CD4-positive, alpha-beta memory T cell (primary cell): ENCODE data around the gene EIF2B4. TPM values are rescaled to one million over a fixed set of nuclear protein-coding genes. Genes with fewer than 3 reads are reported as not detected.

Experiments
- polyA plus RNA-seq, 2 donors: library from polyadenylated mRNA; unstranded; fragments of 300-500 nt; fragmentation: Illumina TruSeq; gene quantifications; one replicate each; pipeline ENCODE4 v1.2.3, GENCODE V29; 2021
- total RNA-seq, 2 experiments: library from RNA; stranded (reverse); gene quantifications; one replicate each; pipeline ENCODE4 v1.2.3, GENCODE V29; 2021

Gene EIF2B4
- total and polyA plus RNA-seq, 4 experiments from 2014 or later = 33.4 to 56.0 (median 41.8) TPM

Other genes starting within 250 kb of the EIF2B4 start
- gene ABHD1, start 246.5 kb downstream of the EIF2B4 start, total RNA-seq = 1 to 10 TPM; 1.3 to 2.1 TPM
- 1 to 10 TPM in 1 of 2 donors, under 1 TPM in 1; 0.49 to 1.1 TPM for gene ABHD1, start 246.5 kb downstream of the EIF2B4 start, polyA plus RNA-seq
- gene PREB, start 235.7 kb downstream of the EIF2B4 start, total RNA-seq = 10 to 100 TPM; 64.5 to 65.3 TPM
- gene PREB, start 235.7 kb downstream of the EIF2B4 start, polyA plus RNA-seq = 10 to 100 TPM; 65.5 to 74.2 TPM
- gene PRR30, start 230.9 kb downstream of the EIF2B4 start, total RNA-seq = not detected
- gene PRR30, start 230.9 kb downstream of the EIF2B4 start, polyA plus RNA-seq = not detected
- not detected for gene TCF23, start 221.3 kb downstream of the EIF2B4 start, total RNA-seq
- not detected for gene TCF23, start 221.3 kb downstream of the EIF2B4 start, polyA plus RNA-seq
- 100 to 1,000 TPM; 103 to 109 TPM for gene ATRAID, start 158.3 kb downstream of the EIF2B4 start, total RNA-seq
- 100 to 1,000 TPM; 279 to 443 TPM for gene ATRAID, start 158.3 kb downstream of the EIF2B4 start, polyA plus RNA-seq
- 10 to 100 TPM; 21.9 to 25.1 TPM for gene SLC5A6, start 158.1 kb downstream of the EIF2B4 start, total RNA-seq
- 10 to 100 TPM; 18.9 to 21.7 TPM for gene SLC5A6, start 158.1 kb downstream of the EIF2B4 start, polyA plus RNA-seq
- gene CAD, start 153.0 kb downstream of the EIF2B4 start, total RNA-seq = 10 to 100 TPM; 47.6 to 49.3 TPM
- 10 to 100 TPM; 11.3 to 24.1 TPM for gene CAD, start 153.0 kb downstream of the EIF2B4 start, polyA plus RNA-seq
- not detected for gene SLC30A3, start 107.3 kb downstream of the EIF2B4 start, total RNA-seq
- gene SLC30A3, start 107.3 kb downstream of the EIF2B4 start, polyA plus RNA-seq = not detected
- not detected for gene DNAJC5G, start 94.9 kb downstream of the EIF2B4 start, total RNA-seq
- not detected for gene DNAJC5G, start 94.9 kb downstream of the EIF2B4 start, polyA plus RNA-seq
- gene TRIM54, start 87.9 kb downstream of the EIF2B4 start, total RNA-seq = under 1 TPM in 1 of 2 experiments, not detected in 1; 0.17 TPM
- gene TRIM54, start 87.9 kb downstream of the EIF2B4 start, polyA plus RNA-seq = not detected
- 1 to 10 TPM; 5.1 to 5.4 TPM for gene UCN, start 61.9 kb downstream of the EIF2B4 start, total RNA-seq
- gene UCN, start 61.9 kb downstream of the EIF2B4 start, polyA plus RNA-seq = under 1 TPM in 1 of 2 donors, not detected in 1; 0.84 TPM
- gene MPV17, start 47.2 kb downstream of the EIF2B4 start, total RNA-seq = 10 to 100 TPM; 89.3 to 93.3 TPM
- 100 to 1,000 TPM; 125 to 162 TPM for gene MPV17, start 47.2 kb downstream of the EIF2B4 start, polyA plus RNA-seq
- 10 to 100 TPM; 82.9 to 90.8 TPM for gene GTF3C2, start 13.6 kb downstream of the EIF2B4 start, total RNA-seq
- gene GTF3C2, start 13.6 kb downstream of the EIF2B4 start, polyA plus RNA-seq = 10 to 100 TPM; 37.7 to 51.8 TPM
- 100 to 1,000 TPM; 122 to 130 TPM for gene SNX17, start 278 bp upstream of the EIF2B4 start, total RNA-seq
- 100 to 1,000 TPM; 178 to 304 TPM for gene SNX17, start 278 bp upstream of the EIF2B4 start, polyA plus RNA-seq
- 10 to 100 TPM; 17.6 to 20.1 TPM for gene ZNF513, start 10.4 kb upstream of the EIF2B4 start, total RNA-seq
- gene ZNF513, start 10.4 kb upstream of the EIF2B4 start, polyA plus RNA-seq = 1 to 10 TPM; 3.7 to 6.3 TPM
- 10 to 100 TPM; 53.8 to 56.1 TPM for gene PPM1G, start 39.3 kb upstream of the EIF2B4 start, total RNA-seq
- gene PPM1G, start 39.3 kb upstream of the EIF2B4 start, polyA plus RNA-seq = 10 to 100 TPM; 76.7 to 99.4 TPM
- 100 to 1,000 TPM; 115 to 119 TPM for gene NRBP1, start 58.3 kb upstream of the EIF2B4 start, total RNA-seq
- 100 to 1,000 TPM; 118 to 125 TPM for gene NRBP1, start 58.3 kb upstream of the EIF2B4 start, polyA plus RNA-seq
- 10 to 100 TPM; 23.6 to 23.9 TPM for gene KRTCAP3, start 72.0 kb upstream of the EIF2B4 start, total RNA-seq
- gene KRTCAP3, start 72.0 kb upstream of the EIF2B4 start, polyA plus RNA-seq = 1 to 10 TPM; 1.8 to 9.4 TPM
- 10 to 100 TPM; 23.6 to 24.4 TPM for gene IFT172, start 119.4 kb upstream of the EIF2B4 start, total RNA-seq
- 1 to 10 TPM; 2.1 to 5.2 TPM for gene IFT172, start 119.4 kb upstream of the EIF2B4 start, polyA plus RNA-seq
- gene FNDC4, start 124.9 kb upstream of the EIF2B4 start, total RNA-seq = not detected
- gene FNDC4, start 124.9 kb upstream of the EIF2B4 start, polyA plus RNA-seq = under 1 TPM in 1 of 2 donors, not detected in 1; 0.11 TPM
- gene GCKR, start 126.5 kb upstream of the EIF2B4 start, total RNA-seq = not detected
- not detected for gene GCKR, start 126.5 kb upstream of the EIF2B4 start, polyA plus RNA-seq
- gene ZNF512, start 212.7 kb upstream of the EIF2B4 start, total RNA-seq = 10 to 100 TPM; 51.9 to 66.2 TPM
- 10 to 100 TPM; 36.8 to 38.5 TPM for gene ZNF512, start 212.7 kb upstream of the EIF2B4 start, polyA plus RNA-seq